Activated CD4-positive, alpha-beta memory T cell treated with anti-CD3 and anti-CD28 coated beads, Interleukin-2, amount 10 ng/mL, durations not matched to agents 7 days and 5 days (primary cell): Measurements from ENCODE around the gene PIN1. TPM values are rescaled to one million over a fixed set of nuclear protein-coding genes. Genes with fewer than 3 reads are reported as not detected.
"Not testable (repeated sequence)": the region's sequence is repeated elsewhere in the genome, so short reads cannot be mapped to it uniquely, and the experiment has no call there.

Experiments used
- CTCF ChIA-PET: fragments of 350-600 bp; sonication (Branson Sonifier 250); formaldehyde crosslinking; loops from one replicate; lab custom pipeline; 2021; ENCODE audit warnings: antibody characterized with exemption, inconsistent platforms; lab: Charles Lee
- POLR2A ChIA-PET: fragments of 350-600 bp; sonication (Branson Sonifier 250); formaldehyde crosslinking; loops from one replicate; lab custom pipeline; 2021; ENCODE audit warnings: antibody characterized with exemption; lab: Charles Lee
- DNase-seq: peaks from one replicate; pipeline ENCODE4 v3.0.0-alpha.2; 2020
- H3K27ac Mint-ChIP-seq: one replicate; pipeline ENCODE4 v1.8.0; 2021; ENCODE audit warnings: mild to moderate bottlenecking, mixed read lengths
- H3K27me3 Mint-ChIP-seq: one replicate; pipeline ENCODE4 v1.8.0; 2021; ENCODE audit warnings: mixed read lengths
- H3K36me3 Mint-ChIP-seq: one replicate; pipeline ENCODE4 v1.8.0; 2021; ENCODE audit warnings: low read depth, mixed read lengths
- H3K4me1 Mint-ChIP-seq: one replicate; pipeline ENCODE4 v1.8.0; 2021; ENCODE audit warnings: mixed read lengths
- H3K4me3 Mint-ChIP-seq: one replicate; pipeline ENCODE4 v1.8.0; 2021; ENCODE audit warnings: mild to moderate bottlenecking, mixed read lengths
- H3K9me3 Mint-ChIP-seq: one replicate; pipeline ENCODE4 v1.8.0; 2021; ENCODE audit warnings: mixed read lengths
- total RNA-seq, 2 experiments: library from RNA; stranded (reverse); gene quantifications; one replicate each; pipeline ENCODE4 v1.2.3, GENCODE V29; 2021

PIN1 gene
- total RNA-seq, result 10 to 100 TPM; 96.0 to 97.0 TPM

- Mint-ChIP-seq H3K27ac (peak within 1 kb of the TSS; percentile 81), H3K27me3 (no peaks in the 10 kb centered on the region), H3K36me3 (peaks cover 22% of the 10 kb centered on the region), H3K4me1 (peaks cover 28% of the 10 kb centered on the region), H3K9me3 (no peaks in the 10 kb centered on the region), H3K4me3 (peak within 1 kb of the TSS; percentile 90)
- peak; percentile 99 for DNase-seq
- POLR2A ChIA-PET, result interaction anchor here (0.5 to 2.7 kb wide), 8 partner anchors 9 to 90 kb away, joined by 3 to 22 read pairs (median 5); partner anchors contain the start of gene ZNF846
- CTCF ChIA-PET, result interaction anchor here (0.6 to 1.1 kb wide), 4 partner anchors 8 to 265 kb away, joined by 3 read pairs; no protein-coding TSS in a partner anchor
Observed at GRCh38 chr19:9834726-9835506, at the start of gene PIN1. PIN1 (plus strand) TSS chr19:9835318; CDS start chr19:9835345, 27 bp downstream.

- Mint-ChIP-seq H3K36me3 (no peaks in the 10 kb centered on the region), H3K27me3 (no peaks in the 10 kb centered on the region), H3K9me3 (peaks cover 2% of the 10 kb centered on the region), H3K27ac (peak overlapping the region; percentile 84), H3K4me3 (peak overlapping the region; percentile 84), H3K4me1 (peaks cover 26% of the 10 kb centered on the region)
- DNase-seq, result peak; percentile 96
- ChIA-PET CTCF (no interaction called here), POLR2A (no interaction called here)
Observed at GRCh38 chr19:9785367-9786331, 49.5 kb upstream of the PIN1 start.

GRCh38 chr19:9786342-9786741 lies 48.8 kb upstream of the PIN1 start:
- Mint-ChIP-seq H3K9me3 (peaks cover 2% of the 10 kb centered on the region), H3K27me3 (no peaks in the 10 kb centered on the region), H3K4me1 (peaks cover 29% of the 10 kb centered on the region), H3K4me3 (peak overlapping the region; percentile 84), H3K27ac (peak overlapping the region; percentile 84), H3K36me3 (no peaks in the 10 kb centered on the region)
- POLR2A ChIA-PET, result no interaction called here
- CTCF ChIA-PET, result no interaction called here
- DNase-seq, result no peak

GRCh38 chr19:9786819-9787218 lies 48.3 kb upstream of the PIN1 start:
- H3K4me1 Mint-ChIP-seq, result peaks cover 31% of the 10 kb centered on the region
- H3K9me3 Mint-ChIP-seq, result peaks cover 2% of the 10 kb centered on the region
- H3K27me3 Mint-ChIP-seq, result no peaks in the 10 kb centered on the region
- peak overlapping the region; percentile 47 for H3K27ac Mint-ChIP-seq
- ChIA-PET CTCF (no interaction called here), POLR2A (interaction anchor here (1.1 kb wide), 1 partner anchor 19 kb away, joined by 4 read pairs; the partner anchor contains the start of gene ZNF846)
- H3K4me3 Mint-ChIP-seq, result peak overlapping the region; percentile 56
- no peak for DNase-seq
- H3K36me3 Mint-ChIP-seq, result no peaks in the 10 kb centered on the region

GRCh38 chr19:9788604-9789003 lies 46.5 kb upstream of the PIN1 start:
- POLR2A ChIA-PET, result interaction anchor here (0.6 to 1.0 kb wide), 2 partner anchors 19 to 30 kb away, joined by 3 to 4 read pairs; partner anchors contain the start of genes FBXL12 and ZNF846
- H3K27ac Mint-ChIP-seq, H3K9me3 Mint-ChIP-seq, DNase-seq, H3K36me3 Mint-ChIP-seq, CTCF ChIA-PET, H3K4me3 Mint-ChIP-seq, H3K27me3 Mint-ChIP-seq: not testable (repeated sequence)
- H3K4me1 Mint-ChIP-seq, result peaks cover 35% of the 10 kb centered on the region

GRCh38 chr19:9789066-9789465 lies 46.1 kb upstream of the PIN1 start:
- H3K4me1 Mint-ChIP-seq, result peaks cover 33% of the 10 kb centered on the region
- no peak for DNase-seq
- POLR2A ChIA-PET, result interaction anchor here (0.6 to 1.0 kb wide), 2 partner anchors 20 to 29 kb away, joined by 3 to 4 read pairs; partner anchors contain the start of genes FBXL12 and ZNF846

GRCh38 chr19:9789579-9789978 lies 45.5 kb upstream of the PIN1 start:
- H3K4me3 Mint-ChIP-seq, POLR2A ChIA-PET, H3K36me3 Mint-ChIP-seq, DNase-seq, H3K9me3 Mint-ChIP-seq, H3K27me3 Mint-ChIP-seq, CTCF ChIA-PET, H3K27ac Mint-ChIP-seq: not testable (repeated sequence)
- H3K4me1 Mint-ChIP-seq, result peaks cover 30% of the 10 kb centered on the region

More at GRCh38 chr19:9789066-9789465, 46.1 kb upstream of the PIN1 start:
- Mint-ChIP-seq H3K27me3 (no peaks in the 10 kb centered on the region), H3K36me3 (no peaks in the 10 kb centered on the region), H3K4me3 (no peak overlapping the region), H3K9me3 (no peaks in the 10 kb centered on the region), H3K27ac (no peak overlapping the region)
- CTCF ChIA-PET, result no interaction called here

GRCh38 chr19:9791073-9791367 lies 44.1 kb upstream of the PIN1 start:
- H3K27me3 Mint-ChIP-seq, H3K9me3 Mint-ChIP-seq, CTCF ChIA-PET, H3K36me3 Mint-ChIP-seq, DNase-seq, H3K27ac Mint-ChIP-seq, POLR2A ChIA-PET: not testable (repeated sequence)
- Mint-ChIP-seq H3K4me1 (peaks cover 21% of the 10 kb centered on the region), H3K4me3 (peak overlapping the region; percentile 79)

GRCh38 chr19:9791552-9792205 lies 43.4 kb upstream of the PIN1 start:
- Mint-ChIP-seq H3K27ac (peak overlapping the region; percentile 84), H3K36me3 (no peaks in the 10 kb centered on the region), H3K4me1 (peaks cover 22% of the 10 kb centered on the region), H3K4me3 (peak overlapping the region; percentile 79), H3K27me3 (no peaks in the 10 kb centered on the region), H3K9me3 (no peaks in the 10 kb centered on the region)
- DNase-seq, result peak; percentile 92
- ChIA-PET CTCF (no interaction called here), POLR2A (no interaction called here)

- peak overlapping the region; percentile 79 for H3K4me3 Mint-ChIP-seq
- POLR2A ChIA-PET, result interaction anchor here (1.1 to 2.1 kb wide), 3 partner anchors 24 to 42 kb away, joined by 3 to 10 read pairs (median 4); partner anchors contain the start of genes FBXL12, PIN1 and ZNF846
- H3K27me3 Mint-ChIP-seq, result no peaks in the 10 kb centered on the region
- H3K4me1 Mint-ChIP-seq, result peaks cover 22% of the 10 kb centered on the region
- no peaks in the 10 kb centered on the region for H3K9me3 Mint-ChIP-seq
- peak overlapping the region; percentile 84 for H3K27ac Mint-ChIP-seq
- no peaks in the 10 kb centered on the region for H3K36me3 Mint-ChIP-seq
- CTCF ChIA-PET, result interaction anchor here (1.2 kb wide), 1 partner anchor 167 kb away, joined by 3 read pairs; no protein-coding TSS in a partner anchor
- DNase-seq, result peak; percentile 92
Observed at GRCh38 chr19:9792206-9793070, 42.7 kb upstream of the PIN1 start.

- H3K4me1 Mint-ChIP-seq, result peaks cover 27% of the 10 kb centered on the region
- peak overlapping the region; percentile 79 for H3K4me3 Mint-ChIP-seq
- no peaks in the 10 kb centered on the region for H3K36me3 Mint-ChIP-seq
- H3K27ac Mint-ChIP-seq, result peak overlapping the region; percentile 69
- DNase-seq, result peak; percentile 67
- POLR2A ChIA-PET, result interaction anchor here (1.1 to 2.1 kb wide), 3 partner anchors 25 to 42 kb away, joined by 3 to 10 read pairs (median 4); partner anchors contain the start of genes FBXL12, PIN1 and ZNF846
- H3K9me3 Mint-ChIP-seq, result no peaks in the 10 kb centered on the region
- no peaks in the 10 kb centered on the region for H3K27me3 Mint-ChIP-seq
- CTCF ChIA-PET, result interaction anchor here (1.2 kb wide), 1 partner anchor 168 kb away, joined by 3 read pairs; no protein-coding TSS in a partner anchor
Observed at GRCh38 chr19:9793071-9793591, 42.0 kb upstream of the PIN1 start.
